Activated naive CD4-positive, alpha-beta T cell treated with anti-CD3 and anti-CD28 coated beads, Interleukin-2, amount 50 U/mL, for 16 hours (primary cell): ENCODE measurements around the gene ACHE.
A peak's percentile ranks its signal among the peaks of the same experiment; 100 is the strongest.

ENCODE experiments used
- DNase-seq: peaks from one replicate; pipeline ENCODE4 v3.0.0-alpha.2; 2020

The ACHE gene

DNA sequence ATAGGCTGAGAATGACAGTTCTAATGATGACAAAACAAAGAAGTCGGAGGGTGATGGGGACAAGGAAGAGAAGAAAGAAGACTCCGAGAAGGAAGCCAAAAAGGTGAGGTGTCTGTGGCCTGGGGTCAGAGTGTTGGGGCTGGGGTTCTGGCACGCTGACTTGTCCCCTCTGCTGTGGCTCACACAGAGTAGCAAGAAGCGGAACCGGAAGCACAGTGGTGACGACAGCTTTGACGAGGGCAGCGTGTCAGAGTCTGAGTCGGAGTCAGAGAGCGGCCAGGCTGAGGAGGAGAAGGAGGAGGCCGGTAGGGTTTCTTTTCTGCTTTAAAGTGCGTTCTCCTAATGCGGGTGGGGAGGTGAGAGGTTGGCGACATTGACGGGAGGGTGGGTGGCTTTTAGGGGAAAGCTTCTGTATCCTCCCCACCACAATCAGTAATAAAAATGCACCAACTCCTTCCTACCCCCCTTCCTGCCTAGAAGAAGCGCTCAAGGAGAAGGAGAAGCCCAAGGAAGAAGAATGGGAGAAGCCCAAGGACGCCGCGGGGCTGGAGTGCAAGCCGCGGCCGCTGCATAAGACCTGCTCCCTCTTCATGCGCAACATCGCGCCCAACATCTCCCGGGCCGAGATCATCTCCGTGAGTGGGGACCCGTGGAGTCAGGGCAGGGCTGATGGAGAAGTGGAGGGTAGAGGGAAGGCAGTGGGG lies 10.8 kb downstream of the ACHE start:
- no peak for DNase-seq

DNA sequence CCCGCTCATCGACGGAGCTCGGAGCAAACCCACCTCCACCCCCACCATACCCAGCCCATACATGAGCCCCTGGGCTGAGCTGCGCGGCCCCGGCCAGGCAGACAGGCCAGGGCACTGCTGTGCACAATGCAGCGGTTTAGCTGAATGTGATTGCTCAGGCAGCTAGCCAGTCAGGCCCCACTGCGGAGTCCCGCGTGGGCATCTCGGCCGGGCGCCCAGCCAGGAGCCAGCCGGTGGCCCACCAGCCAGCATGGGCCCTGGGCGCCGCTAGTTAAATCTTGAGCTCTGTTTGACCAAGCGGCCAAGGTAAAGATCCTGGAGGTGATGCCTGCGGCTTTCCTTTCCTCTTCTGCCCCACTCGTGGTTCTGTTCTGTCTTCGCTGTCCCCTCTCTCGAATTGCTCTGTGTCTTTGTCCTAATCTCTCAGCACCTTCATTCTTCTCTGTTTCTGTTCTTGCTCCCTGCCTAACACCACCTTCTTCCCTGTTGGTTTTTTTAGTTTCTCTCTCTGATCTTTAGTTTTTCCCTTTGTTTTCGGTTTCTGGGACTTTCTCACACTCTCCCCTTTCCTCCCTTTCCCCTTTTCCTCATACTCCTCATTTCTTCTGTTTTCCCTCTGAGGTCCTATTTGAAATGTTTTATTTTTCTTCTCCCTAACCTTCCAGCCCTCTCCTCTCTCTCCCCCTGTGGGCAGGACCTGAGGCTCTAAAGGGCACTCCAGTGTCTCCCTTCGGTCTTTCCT lies 12.7 kb downstream of the ACHE start:
- no peak for DNase-seq

DNA sequence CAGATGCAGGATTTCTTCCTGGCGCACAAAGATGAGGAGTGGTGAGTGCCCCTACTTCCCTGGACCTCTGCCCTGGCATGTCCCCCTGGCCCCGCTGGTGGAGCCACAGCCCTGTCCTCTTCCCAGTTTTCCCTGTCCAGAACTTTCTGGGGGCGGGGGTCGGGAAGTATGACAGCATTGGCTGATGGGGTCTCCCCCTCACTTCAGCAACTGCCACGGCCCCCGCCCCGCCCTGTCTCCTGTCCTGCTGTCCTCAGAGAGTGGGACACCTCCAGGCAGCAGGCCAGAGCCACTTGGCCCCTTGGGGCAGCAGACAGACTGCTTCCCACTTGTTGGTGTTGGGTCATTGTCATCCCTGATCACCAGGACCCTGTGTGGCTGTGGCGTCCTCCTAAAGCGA lies 13.5 kb downstream of the ACHE start:
- no peak for DNase-seq

DNA sequence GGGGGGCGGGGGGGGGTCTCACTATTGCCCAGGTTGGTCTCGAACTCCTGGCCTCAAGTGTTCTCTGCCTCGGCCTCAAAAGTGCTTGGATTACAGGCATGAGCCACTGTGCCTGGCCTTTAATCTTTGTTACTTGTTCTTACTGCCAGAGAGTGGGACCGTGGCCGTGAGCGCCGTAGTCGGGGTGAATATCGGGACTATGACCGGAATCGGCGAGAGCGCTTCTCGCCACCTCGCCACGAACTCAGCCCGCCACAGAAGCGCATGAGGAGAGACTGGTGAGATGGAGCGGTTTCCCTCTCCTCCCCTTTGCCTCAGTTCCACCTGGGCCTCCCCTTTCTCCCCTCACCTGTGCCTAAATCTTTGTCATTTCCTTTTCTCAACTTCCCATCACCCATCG lies 14.6 kb downstream of the ACHE start:
- no peak for DNase-seq

DNA sequence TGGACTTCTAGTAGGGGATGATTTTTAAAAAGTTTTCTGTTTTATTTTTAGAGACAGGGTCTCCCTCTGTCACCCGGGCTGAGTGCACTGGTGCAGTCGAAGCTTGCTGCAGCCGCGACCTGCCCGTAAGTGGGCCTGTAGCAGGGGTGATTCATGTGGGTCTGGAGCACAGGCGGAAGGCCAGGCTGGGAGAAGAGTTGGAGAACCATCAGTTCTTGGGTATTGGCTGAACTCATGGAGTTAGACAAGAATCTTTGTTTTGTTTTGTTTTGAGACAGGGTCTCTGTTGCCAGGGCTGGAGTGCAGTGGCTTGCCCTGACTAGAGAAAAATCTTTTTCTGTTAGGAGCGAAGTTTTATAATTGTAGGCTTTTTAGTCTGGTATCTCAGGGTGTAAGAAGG lies 15.0 kb downstream of the ACHE start:
- no peak for DNase-seq

DNA sequence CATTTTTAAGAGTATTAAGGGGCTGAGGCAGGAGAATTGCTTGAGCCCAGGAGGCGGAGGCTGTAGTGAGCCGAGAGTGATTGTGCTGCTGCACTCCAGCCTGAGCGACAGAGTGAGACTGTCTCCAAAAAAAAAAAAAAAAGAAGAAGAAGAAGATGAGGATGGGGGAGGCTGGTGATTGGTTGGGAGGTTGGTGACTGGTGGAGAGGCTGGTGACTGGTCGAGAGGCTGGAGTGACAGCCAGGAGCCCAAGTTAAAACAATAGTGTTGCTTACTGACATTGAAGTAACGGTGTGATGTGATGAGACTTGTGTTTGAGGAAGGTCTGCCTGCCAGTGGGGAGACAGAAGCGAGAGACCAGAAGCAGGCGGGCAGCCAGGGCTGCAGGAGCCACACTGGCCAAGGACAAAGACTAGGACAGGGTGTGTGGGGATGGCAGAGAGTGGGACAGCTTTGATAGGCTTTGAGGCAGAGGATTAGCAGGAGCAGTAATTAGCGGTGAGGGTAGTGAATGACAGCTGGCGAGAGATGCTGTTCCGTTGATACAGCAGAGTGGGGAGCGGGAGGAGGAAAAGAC lies 15.9 kb downstream of the ACHE start:
- no peak for DNase-seq

DNA sequence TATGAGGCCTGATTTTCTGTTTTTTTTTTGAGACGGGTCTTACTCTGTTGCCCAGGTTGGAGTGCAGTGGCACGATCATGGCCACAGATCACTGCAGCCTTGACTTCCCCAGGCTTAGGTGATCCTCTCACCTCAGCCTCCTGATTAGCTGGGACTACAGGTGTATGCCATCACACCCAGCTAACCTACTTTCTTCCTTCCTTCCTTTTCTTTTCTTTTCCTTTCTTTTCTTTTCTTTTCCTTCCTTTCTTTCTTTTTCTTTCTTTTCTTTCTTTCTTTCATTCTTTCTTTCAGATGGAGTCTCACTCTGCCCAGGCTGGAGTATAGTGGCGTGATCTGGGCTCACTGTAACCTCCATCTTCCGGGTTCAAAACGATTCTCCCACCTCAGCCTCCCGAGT lies 17.0 kb downstream of the ACHE start:
- DNase-seq = no peak

DNA sequence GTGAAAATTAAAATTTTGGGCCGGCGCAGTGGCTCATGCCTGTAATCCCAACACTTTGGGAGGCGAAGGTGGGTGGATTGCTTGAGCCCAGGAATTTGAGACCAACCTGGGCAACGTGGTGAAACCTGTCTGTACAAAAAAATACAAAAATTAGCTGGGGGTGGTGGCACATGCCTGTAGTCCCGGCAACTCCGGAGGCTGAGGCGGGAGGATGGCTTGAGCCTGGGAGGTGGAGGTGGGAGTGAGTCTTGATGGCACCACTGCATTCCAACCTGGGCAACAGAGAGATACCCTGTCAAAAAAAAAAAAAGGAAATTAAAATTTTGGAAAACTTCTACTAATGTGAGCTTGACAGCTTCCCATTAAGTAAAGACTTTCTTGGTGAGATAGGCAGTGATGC lies 17.7 kb downstream of the ACHE start:
- no peak for DNase-seq

DNA sequence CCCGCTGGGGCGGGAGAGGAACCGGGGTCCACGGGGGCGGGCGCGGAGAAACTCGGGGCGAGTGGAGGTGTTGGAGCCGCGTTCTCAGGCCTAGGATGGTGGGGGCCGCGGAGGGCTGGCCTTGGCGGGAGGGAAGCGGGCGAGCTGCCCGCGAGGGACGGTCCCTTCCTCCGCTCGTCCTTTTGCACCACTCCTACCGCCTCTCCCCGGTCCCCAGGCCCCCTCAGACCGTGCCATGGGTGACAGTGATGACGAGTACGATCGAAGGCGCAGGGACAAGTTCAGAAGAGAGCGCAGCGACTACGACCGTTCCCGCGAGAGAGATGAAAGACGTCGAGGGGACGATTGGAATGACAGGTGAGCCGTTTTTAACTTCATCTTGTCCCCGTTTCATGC lies 20.3 kb downstream of the ACHE start:
- peak; percentile 42 for DNase-seq

DNA sequence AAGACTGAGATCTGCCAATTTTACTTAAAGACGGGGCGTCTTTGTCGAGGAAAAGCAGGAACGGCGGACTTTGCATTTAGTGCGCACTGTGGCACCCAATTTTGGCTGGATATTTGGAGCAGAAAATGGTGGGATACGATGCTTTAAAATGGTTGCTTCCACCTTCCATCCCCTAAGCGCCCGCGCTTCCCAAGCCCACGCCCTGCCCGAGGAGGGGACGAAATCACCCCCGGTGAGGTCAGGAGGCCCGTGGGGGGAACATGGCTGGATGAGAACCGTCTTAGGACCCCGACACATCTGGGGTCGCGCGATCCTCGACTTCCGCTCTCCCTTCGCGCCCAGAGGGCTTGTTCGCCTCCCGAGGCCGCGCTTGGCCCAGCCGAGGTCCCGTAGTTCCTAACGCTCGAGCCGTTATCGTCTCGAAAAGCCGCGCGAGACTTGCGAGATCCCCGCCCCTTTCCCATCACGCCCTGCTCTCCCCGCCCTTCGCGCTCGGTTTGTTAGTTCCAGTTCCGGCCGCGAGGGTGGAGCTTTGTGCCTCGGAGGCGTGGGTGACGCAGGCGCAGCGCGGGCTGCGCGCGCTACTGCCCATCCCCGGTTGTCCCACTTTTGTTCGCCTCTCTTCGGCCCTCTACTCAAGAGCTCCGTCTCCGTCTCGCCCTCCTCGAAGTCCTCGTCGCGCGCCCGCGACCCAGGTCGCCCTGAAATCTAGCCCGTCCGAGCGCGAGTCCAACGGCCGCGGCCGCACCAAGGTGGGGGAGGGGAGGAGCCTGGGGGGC lies 20.9 kb downstream of the ACHE start, which contains the start of gene SRRT:
Gene SRRT (plus strand): TSS at position 527 of the 779 bp plus-strand sequence. CDS start 488 bp downstream, outside the sequence.
- peak; percentile 99 for DNase-seq

DNA sequence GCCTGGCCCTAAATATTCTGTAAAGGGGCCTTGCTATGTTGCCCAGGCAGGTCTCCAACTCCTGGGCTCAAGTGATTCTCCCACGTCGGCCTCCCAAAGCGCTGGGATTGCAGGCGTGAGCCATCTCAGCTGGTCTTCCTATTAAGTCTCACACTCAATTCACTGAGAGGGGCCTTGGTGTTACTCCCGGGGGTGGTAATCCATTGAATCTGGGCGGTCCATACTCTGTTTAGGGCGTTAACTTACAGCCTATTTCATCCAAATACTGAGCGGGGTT lies 21.4 kb downstream of the ACHE start:
- no peak for DNase-seq

DNA sequence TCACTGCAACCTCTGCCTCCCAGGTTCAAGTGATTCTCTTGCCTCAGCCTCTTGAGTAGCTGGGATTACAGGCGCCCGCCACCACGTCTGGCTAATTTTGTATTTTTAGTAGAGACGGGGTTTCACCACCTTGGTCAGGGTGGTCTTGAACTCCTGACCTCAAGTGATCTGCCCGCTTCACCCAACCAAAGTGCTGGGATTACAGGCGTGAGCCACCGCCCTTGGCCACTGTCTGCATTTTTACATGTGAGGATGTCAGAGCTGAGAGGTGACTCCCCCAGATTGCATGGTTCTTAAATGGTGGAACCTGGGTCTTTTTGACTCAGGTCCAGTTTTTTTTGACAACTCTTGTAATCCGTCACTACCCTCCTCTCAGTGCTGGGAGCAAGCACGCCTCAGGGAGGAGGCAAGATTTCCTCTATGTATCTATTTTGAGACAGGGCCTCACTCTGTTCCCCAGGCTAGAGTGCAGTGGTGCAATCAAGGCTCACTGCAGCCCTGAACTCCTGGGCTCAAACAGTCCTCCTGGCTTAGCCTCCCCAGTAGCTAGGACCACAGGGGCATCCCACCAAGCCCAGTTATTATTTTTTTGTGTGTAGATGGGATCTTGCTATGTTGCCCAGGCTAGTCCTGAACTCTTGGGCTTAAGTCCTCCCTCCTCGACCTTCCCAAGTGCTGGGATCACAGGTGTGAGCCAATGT lies 21.9 kb downstream of the ACHE start:
- DNase-seq = no peak

DNA sequence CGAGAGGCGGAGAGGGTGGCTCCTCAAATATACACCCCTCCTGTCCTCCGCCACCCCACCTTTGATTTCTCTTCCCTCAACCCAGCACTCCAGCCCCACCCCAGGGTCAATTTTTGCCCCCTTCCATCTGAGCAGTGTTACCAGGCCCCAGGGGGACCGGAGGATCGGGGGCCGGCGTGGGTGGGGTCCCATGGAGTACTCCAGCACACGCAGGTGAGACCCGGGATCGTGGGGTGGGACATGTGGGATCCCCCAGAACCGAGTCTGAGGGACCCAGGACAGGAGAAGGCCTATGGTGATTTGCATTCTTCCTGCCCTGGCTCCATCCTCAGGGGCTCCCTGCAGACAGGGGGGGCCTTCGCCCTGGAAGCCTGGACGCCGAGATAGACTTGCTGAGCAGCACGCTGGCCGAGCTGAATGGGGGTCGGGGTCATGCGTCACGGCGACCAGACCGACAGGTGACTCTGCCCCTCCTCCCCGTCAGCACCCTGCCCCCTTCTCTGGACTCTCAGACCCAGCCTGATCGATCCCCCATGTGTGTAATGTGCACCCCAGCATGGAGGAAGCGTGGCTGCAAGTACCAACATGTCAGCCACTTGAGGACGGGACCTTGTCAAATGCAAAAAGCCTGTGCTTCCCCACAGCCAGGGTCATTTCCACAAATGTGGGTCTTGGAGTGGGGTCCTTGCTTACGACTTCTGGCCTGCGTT lies 27.8 kb downstream of the ACHE start:
- DNase-seq = no peak

DNA sequence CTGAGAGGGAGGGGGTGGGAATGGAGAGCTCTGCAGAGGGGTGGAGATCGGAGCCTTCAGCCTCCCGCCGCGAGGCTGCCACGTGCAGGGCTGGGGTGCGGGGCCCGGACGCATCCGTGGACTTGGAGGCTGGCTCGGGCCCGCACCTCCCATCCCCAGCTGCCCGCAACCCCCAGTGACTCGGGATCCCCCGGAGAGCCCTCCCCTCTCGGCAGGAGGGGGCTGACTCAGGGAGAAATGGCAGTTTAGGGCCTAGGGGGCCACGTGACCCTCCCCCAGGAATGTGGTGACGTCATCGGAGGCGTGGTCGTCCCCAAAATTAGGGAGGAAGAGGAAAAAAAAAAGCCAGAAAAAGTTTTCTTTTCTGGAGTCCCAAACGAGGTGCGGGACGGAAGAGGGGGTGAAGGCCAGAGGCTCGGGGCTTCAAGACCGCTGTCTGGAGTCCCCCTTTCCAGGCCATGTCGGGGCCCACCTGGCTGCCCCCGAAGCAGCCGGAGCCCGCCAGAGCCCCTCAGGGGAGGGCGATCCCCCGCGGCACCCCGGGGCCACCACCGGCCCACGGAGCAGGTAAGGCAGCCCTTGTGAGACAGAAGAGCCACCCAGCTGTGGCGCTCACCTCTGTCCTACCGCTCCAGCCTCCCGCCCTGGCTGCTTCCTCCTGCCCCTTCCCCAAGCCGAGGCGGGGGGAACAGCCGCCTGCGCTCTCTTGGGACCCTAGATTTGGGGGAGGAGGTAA lies 28.5 kb downstream of the ACHE start, which contains the start of gene TRIP6:
Gene TRIP6 (plus strand): TSS at position 348 of the 736 bp plus-strand sequence. CDS start 111 bp downstream, at position 459.
- DNase-seq = peak; percentile 69

DNA sequence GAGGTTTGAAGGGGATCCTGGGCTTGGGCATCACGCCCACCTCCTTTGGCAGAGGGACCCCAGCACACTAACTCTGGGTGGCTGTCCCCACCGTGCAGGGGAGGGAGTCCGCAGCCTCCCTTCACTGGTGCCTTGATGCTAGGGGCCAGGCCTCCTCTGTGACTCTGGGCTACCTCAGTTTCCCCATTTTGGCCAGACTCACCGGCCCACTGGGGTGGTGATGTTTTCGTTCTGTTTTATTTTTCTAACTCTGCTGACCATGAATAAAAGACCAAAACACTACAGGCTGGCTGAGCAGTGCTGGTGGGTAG lies 29.0 kb downstream of the ACHE start:
- no peak for DNase-seq

DNA sequence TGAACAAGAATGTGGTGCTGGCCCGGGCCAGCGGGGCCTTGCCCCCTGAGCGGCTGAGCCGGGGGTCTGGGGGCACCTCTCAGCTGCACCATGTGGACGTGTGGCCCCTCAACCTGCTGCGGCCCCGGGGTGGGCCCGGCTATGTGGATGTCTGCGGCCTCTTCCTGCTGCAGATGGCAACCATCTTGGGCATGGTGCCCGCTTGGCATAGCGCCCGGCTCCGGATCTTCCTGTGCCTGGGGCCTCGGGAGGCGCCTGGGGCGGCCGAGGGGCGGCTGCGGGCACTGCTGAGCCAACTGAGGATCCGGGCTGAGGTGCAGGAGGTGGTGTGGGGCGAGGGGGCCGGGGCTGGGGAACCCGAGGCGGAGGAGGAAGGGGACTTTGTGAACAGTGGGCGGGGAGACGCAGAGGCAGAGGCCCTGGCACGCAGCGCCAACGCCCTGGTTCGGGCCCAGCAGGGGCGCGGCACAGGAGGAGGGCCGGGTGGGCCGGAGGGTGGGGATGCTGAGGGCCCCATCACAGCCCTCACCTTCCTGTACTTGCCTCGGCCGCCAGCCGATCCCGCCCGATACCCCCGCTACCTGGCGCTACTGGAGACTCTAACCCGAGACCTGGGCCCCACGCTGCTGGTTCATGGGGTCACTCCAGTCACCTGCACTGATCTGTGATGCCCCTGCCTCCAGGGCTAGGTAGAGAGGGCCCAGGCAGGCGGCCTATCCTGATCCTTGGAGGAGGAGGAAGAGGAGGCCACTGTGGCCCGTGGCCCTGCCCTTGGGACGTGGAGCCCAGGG lies 29.6 kb downstream of the ACHE start:
- DNase-seq = peak; percentile 45

DNA sequence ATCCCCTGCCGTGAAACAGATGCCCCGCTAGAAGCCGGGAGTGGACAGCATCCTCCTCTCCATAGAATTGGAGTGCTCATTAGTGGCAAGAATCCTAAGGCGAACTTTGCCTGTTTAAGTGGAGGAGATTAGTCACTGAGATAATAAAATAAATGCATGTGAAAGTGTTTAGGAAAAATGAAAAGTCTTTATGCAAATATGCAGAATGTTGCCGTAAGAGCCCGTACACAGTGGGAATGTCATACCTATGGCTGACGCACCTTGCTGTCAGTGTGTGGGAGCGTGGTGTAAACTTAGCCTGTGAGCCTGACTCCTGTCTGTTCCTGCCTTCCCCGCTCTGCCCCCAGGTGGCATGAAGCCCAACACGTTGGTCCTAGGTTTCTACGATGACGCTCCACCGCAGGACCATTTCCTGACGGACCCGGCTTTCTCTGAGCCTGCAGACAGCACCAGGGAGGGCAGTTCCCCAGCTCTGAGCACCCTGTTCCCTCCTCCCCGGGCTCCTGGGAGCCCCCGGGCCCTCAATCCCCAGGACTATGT lies 30.2 kb downstream of the ACHE start:
- no peak for DNase-seq

DNA sequence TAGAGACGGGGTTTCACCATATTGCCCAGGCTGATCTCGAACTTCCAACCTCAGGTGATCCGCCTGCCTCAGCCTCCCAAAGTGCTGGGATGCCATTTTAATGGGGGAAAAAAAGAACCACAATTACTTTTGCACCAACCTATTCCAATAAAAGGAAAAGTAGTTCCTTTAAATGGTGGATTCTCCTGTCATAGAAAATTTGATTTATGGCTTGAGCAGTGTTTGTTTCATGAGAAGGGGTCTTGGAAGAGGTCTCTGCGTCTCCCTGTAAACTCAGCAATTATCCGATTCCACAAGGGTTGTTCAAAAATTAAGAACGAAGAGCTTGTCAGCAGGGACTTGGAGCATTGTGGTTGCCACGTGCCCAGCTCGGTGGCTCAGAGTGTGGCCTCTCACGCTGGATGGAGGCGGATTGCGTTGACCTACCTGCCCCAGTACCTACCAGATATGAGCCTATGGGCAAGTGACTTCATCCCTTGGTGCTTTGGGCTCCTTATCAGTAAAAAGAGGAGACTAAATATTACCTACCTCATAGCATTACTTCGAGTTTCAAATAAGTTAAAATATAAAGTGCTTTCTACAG lies 31.3 kb downstream of the ACHE start:
- DNase-seq = no peak

DNA sequence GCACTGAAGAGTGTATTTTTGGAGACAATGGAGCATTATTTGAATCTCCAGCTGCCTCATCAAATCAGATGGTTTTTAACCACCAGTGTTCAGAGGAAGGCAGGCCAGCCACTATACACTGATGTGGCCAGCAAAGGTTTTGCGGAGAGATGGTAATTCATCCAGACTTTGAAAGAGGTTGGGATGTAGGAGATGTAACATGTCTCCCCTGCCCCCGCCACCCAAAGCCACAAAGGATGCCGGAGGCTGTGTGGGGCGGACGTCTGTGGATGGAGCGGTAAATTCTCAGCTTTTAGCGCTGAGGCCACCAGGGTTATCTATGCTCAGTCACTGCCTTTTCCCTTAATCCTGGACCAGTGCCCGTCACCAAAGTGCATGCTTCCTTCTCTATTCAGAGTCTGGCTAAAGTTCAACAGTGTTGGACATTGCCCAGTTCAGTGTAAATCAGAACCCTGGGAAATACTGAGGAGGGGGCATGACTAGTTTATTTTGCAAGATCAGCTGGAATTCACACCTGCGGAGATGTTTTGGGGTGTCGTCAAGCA lies 32.2 kb downstream of the ACHE start:
- DNase-seq = no peak

DNA sequence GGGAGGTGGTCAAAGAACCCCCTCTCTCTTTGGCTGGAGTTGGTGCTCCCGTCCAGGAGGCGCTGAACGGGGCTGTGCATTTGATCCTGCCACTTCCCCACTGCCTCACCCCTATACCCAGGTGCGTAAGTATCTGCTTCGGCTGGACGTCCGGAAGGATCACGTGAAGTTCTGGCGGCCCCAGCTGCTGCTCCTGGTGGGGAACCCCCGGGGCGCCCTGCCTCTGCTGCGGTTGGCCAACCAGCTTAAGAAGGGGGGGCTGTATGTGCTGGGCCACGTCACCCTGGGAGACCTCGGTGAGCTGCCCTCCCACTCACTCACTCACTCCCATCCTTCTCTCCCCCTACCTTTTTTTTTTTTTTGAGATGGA lies 34.1 kb downstream of the ACHE start:
- DNase-seq = no peak
